GM12878 (cell line): ENCODE data around the gene FBRSL1. TPM values are rescaled to one million over a fixed set of nuclear protein-coding genes. Genes with fewer than 3 reads are reported as not detected.

ENCODE experiments used
- ATAC-seq: fragments of 200-7000 bp; cut with Tn5 transposase; 3 replicates; pipeline ENCODE4 v1.9.1; 2020; ENCODE audit warnings: mild to moderate bottlenecking, moderate library complexity
- BruUV-seq: library from RNA; stranded (reverse); fragments of 400-500 nt; replicated peaks from 2 replicates; lab custom pipeline; 2021; lab: Mats Ljungman, UMichigan
- CTCF ChIA-PET: fragments of 300-600 bp; sonication (Branson Sonifier 250); formaldehyde crosslinking; extraction: SDS; loops from one replicate; lab custom pipeline; 2021; ENCODE audit warnings: inconsistent platforms; lab: Yijun Ruan, JAX
- POLR2A ChIA-PET: fragments of 350-600 bp; formaldehyde crosslinking; extraction: SDS; loops from one replicate; lab custom pipeline; 2021; ENCODE audit warnings: inconsistent platforms; lab: Charles Lee
- RAD21 ChIA-PET: fragments of 300-600 bp; sonication (Branson Sonifier 250); formaldehyde crosslinking; loops from one replicate; lab custom pipeline; 2023; ENCODE audit warnings: antibody characterized with exemption; ENCODE audit not compliant: unreplicated experiment; lab: Charles Lee
- SMC1A ChIA-PET: fragments of 300-600 bp; sonication (Branson Sonifier 250); formaldehyde crosslinking; loops from one replicate; lab custom pipeline; 2023; ENCODE audit not compliant: unreplicated experiment, uncharacterized antibody; lab: Charles Lee
- DNase-seq: peaks from one replicate; pipeline ENCODE4 v3.0.0-alpha.2; 2011; ENCODE audit warnings: low read depth, low spot score
- FAIRE-seq: peaks from 3 replicates; lab custom pipeline; 2011; peaks lifted over from hg19 to GRCh38; lab: Jason Lieb, UNC
- H2AFZ ChIP-seq: 2 replicates; pipeline ENCODE4 v1.6.0; 2011; ENCODE audit warnings: low read depth, low read length, control low read depth; ENCODE audit not compliant: control insufficient read depth
- H3K27ac ChIP-seq: 2 replicates; pipeline ENCODE4 v1.5.1; 2011; ENCODE audit warnings: control low read depth; ENCODE audit not compliant: control insufficient read depth, insufficient read depth
- H3K27me3 ChIP-seq, 2 experiments: replicated peaks in 1 of 2; 2 replicates each; pipeline versions ENCODE4 v1.6.0 to v1.6.1; 2011; ENCODE audit warnings: low read length in 1 of 2; ENCODE audit not compliant: control insufficient read depth in 2 of 2, insufficient read depth in 2 of 2
- H3K36me3 ChIP-seq, 2 experiments: 2 replicates each; pipeline ENCODE4 v1.5.1; 2011; ENCODE audit warnings: low read length in 1 of 2; ENCODE audit not compliant: control insufficient read depth in 2 of 2, insufficient read depth in 2 of 2
- H3K4me1 ChIP-seq: 2 replicates; pipeline ENCODE4 v1.6.1; 2011; ENCODE audit warnings: mild to moderate bottlenecking, low read length, moderate library complexity, mixed read lengths; ENCODE audit not compliant: control insufficient read depth, insufficient read depth
- H3K4me2 ChIP-seq: 2 replicates; pipeline ENCODE4 v1.6.0; 2011; ENCODE audit warnings: control low read depth; ENCODE audit not compliant: control insufficient read depth, insufficient read depth
- H3K4me3 ChIP-seq: fragments of 200-600 bp; sonication (generic); 2 replicates; pipeline ENCODE4 v1.5.1; 2016
- H3K79me2 ChIP-seq: 2 replicates; pipeline ENCODE4 v1.6.0; 2011; ENCODE audit warnings: low read length; ENCODE audit not compliant: control insufficient read depth, insufficient read depth
- H3K9ac ChIP-seq: 2 replicates; pipeline ENCODE4 v1.8.0; 2011; ENCODE audit warnings: low read length, control low read depth, mixed read lengths; ENCODE audit not compliant: control insufficient read depth, insufficient read depth
- H3K9me3 ChIP-seq: replicated peaks from 3 replicates; pipeline ENCODE4 v1.5.1; 2011; ENCODE audit warnings: mild to moderate bottlenecking, low read length; ENCODE audit not compliant: control insufficient read depth, insufficient read depth
- H4K20me1 ChIP-seq: 2 replicates; pipeline ENCODE4 v1.6.0; 2011; ENCODE audit not compliant: control insufficient read depth, insufficient read depth
- ATF7 ChIP-seq: fragments of 450-650 bp; IDR thresholded peaks from 2 replicates; pipeline ENCODE4 v1.6.1; 2016; ENCODE audit warnings: low read depth, mild to moderate bottlenecking
- BACH1 ChIP-seq: fragments of 450-650 bp; IDR thresholded peaks from 2 replicates; pipeline ENCODE4 v1.6.1; 2017; ENCODE audit warnings: mild to moderate bottlenecking, borderline replicate concordance
- CBFB ChIP-seq: IDR thresholded peaks from 2 replicates; pipeline ENCODE4 v1.6.1; 2016; ENCODE audit warnings: antibody characterized with exemption, low read depth
- DPF2 ChIP-seq: fragments of 450-650 bp; IDR thresholded peaks from 2 replicates; pipeline ENCODE4 v1.6.1; 2017; ENCODE audit warnings: mild to moderate bottlenecking
- GATAD2B ChIP-seq: fragments of 450-650 bp; conservative IDR thresholded peaks from 2 replicates; pipeline ENCODE4 v1.6.1; 2017; ENCODE audit warnings: low read depth, mild to moderate bottlenecking, moderate library complexity
- IKZF1 ChIP-seq: fragments of 450-650 bp; conservative IDR thresholded peaks from 2 replicates; pipeline ENCODE4 v1.6.1; 2017; ENCODE audit warnings: antibody characterized with exemption, mild to moderate bottlenecking
- KLF5 ChIP-seq: fragments of 450-650 bp; IDR thresholded peaks from 2 replicates; pipeline ENCODE4 v1.6.1; 2014; ENCODE audit warnings: mild to moderate bottlenecking; ENCODE audit not compliant: partially characterized antibody
- RAD51 ChIP-seq: fragments of 450-650 bp; IDR thresholded peaks from 2 replicates; pipeline ENCODE4 v1.6.1; 2016; ENCODE audit warnings: moderate library complexity, mild to moderate bottlenecking, inconsistent platforms
- RB1 ChIP-seq: fragments of 450-650 bp; formaldehyde crosslinking; IDR thresholded peaks from 2 replicates; pipeline ENCODE4 v1.6.1; 2017; ENCODE audit warnings: mild to moderate bottlenecking, borderline replicate concordance
- RELA ChIP-seq: fragments of 450-650 bp; IDR thresholded peaks from 2 replicates; pipeline ENCODE4 v1.8.0; 2014; ENCODE audit warnings: borderline replicate concordance; ENCODE audit not compliant: partially characterized antibody
- STAT1 ChIP-seq: fragments of 450-650 bp; conservative IDR thresholded peaks from 2 replicates; pipeline ENCODE4 v1.6.1; 2014; ENCODE audit warnings: antibody characterized with exemption, mild to moderate bottlenecking
- YBX1 ChIP-seq: fragments of 450-650 bp; IDR thresholded peaks from 2 replicates; pipeline ENCODE4 v1.6.1; 2016; ENCODE audit warnings: antibody characterized with exemption
- ZBED1 ChIP-seq: IDR thresholded peaks from 2 replicates; pipeline ENCODE4 v1.6.1; 2016; ENCODE audit warnings: borderline replicate concordance
- ZNF207 ChIP-seq: fragments of 450-650 bp; IDR thresholded peaks from 2 replicates; pipeline ENCODE4 v1.6.1; 2014; ENCODE audit warnings: antibody characterized with exemption, mild to moderate bottlenecking, borderline replicate concordance
- ZNF217 ChIP-seq: fragments of 450-650 bp; IDR thresholded peaks from 2 replicates; pipeline ENCODE4 v1.6.1; 2017; ENCODE audit warnings: antibody characterized with exemption, mild to moderate bottlenecking
- ZNF384 ChIP-seq: IDR thresholded peaks from 2 replicates; pipeline ENCODE4 v1.6.1; 2012; ENCODE audit warnings: low read depth, mild to moderate bottlenecking, low read length, improper control_type of control experiment, borderline replicate concordance
- ZNF622 ChIP-seq: fragments of 450-650 bp; IDR thresholded peaks from 2 replicates; pipeline ENCODE4 v1.6.1; 2017; ENCODE audit warnings: mild to moderate bottlenecking, inconsistent platforms
- WGBS: methylation state at CpG from one replicate; pipeline ENCODE4 v1.1.6; 2016; ENCODE audit warnings: low lambda C conversion rate; ENCODE audit not compliant: insufficient replicate concordance, insufficient coverage; ENCODE audit errors: missing lambda C conversion rate; 5-methylcytosine and 5-hydroxymethylcytosine counted together
- in situ Hi-C: fragments of 300-500 bp; cut with MboI; formaldehyde crosslinking; loops from 9 replicates; pipeline ENCODE4 v1.14.3; 2018; ENCODE audit warnings: mixed read lengths
- intact Hi-C: fragments of 100-400 bp; cut with micrococcal nuclease; formaldehyde crosslinking; loops from one replicate; pipeline ENCODE4 v1.14.2; 2022; ENCODE audit not compliant: unreplicated experiment
- polyA plus RNA-seq, 11 experiments: library from polyadenylated mRNA; depleted of rRNA in 4 of 11; unstranded in 6 of 11; stranded (reverse) in 5 of 11; fragments of >200 nt; fragmentation: Nextera tagmentation in 4 of 11; fragmentation: Illumina TruSeq in 1 of 11; extraction: Ambion mirVana in 4 of 11; extraction: Trizol in 1 of 11; gene quantifications; 1 replicate in 1 of 11; 2 replicates in 10 of 11; pipeline versions ENCODE4 v1.2.1 to v1.2.3, GENCODE V29; 2011 to 2016; ENCODE audit warnings: inconsistent platforms in 2 of 11, missing spikeins in 2 of 11, low read depth in 1 of 11
- total RNA-seq, 4 experiments: library from RNA; depleted of rRNA in 3 of 4; stranded (reverse); fragments of >200 nt in 3 of 4; fragmentation: Illumina TruSeq in 1 of 4; extraction: Trizol in 1 of 4; gene quantifications; 2 replicates each; pipeline versions ENCODE4 v1.2.1 to v1.2.3, GENCODE V29; 2013 to 2021
- TF ChIP-seq, protein P1 (sequence below): fragments of 450-650 bp; IDR thresholded peaks from 2 replicates; pipeline ENCODE4 v1.6.1; 2017; ENCODE audit warnings: mild to moderate bottlenecking, moderate library complexity
- TF ChIP-seq, protein P2 (sequence below): fragments of 450-650 bp; IDR thresholded peaks from 2 replicates; pipeline ENCODE4 v1.6.1; 2016; ENCODE audit warnings: mild to moderate bottlenecking, moderate library complexity, borderline replicate concordance

FBRSL1 gene
- total and polyA plus RNA-seq, 10 of the 15 experiments (the other 5 are each of a cell fraction or from before 2014, with no cell fraction given): 0.19 to 55.1 (median 4.1) TPM

- TF ChIP-seq, protein P1, sequence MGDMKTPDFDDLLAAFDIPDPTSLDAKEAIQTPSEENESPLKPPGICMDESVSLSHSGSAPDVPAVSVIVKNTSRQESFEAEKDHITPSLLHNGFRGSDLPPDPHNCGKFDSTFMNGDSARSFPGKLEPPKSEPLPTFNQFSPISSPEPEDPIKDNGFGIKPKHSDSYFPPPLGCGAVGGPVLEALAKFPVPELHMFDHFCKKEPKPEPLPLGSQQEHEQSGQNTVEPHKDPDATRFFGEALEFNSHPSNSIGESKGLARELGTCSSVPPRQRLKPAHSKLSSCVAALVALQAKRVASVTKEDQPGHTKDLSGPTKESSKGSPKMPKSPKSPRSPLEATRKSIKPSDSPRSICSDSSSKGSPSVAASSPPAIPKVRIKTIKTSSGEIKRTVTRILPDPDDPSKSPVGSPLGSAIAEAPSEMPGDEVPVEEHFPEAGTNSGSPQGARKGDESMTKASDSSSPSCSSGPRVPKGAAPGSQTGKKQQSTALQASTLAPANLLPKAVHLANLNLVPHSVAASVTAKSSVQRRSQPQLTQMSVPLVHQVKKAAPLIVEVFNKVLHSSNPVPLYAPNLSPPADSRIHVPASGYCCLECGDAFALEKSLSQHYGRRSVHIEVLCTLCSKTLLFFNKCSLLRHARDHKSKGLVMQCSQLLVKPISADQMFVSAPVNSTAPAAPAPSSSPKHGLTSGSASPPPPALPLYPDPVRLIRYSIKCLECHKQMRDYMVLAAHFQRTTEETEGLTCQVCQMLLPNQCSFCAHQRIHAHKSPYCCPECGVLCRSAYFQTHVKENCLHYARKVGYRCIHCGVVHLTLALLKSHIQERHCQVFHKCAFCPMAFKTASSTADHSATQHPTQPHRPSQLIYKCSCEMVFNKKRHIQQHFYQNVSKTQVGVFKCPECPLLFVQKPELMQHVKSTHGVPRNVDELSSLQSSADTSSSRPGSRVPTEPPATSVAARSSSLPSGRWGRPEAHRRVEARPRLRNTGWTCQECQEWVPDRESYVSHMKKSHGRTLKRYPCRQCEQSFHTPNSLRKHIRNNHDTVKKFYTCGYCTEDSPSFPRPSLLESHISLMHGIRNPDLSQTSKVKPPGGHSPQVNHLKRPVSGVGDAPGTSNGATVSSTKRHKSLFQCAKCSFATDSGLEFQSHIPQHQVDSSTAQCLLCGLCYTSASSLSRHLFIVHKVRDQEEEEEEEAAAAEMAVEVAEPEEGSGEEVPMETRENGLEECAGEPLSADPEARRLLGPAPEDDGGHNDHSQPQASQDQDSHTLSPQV: no peak
- TF ChIP-seq YBX1 (no peak), ZNF207 (no peak), KLF5 (no peak), CBFB (no peak), DPF2 (no peak), IKZF1 (no peak), RB1 (no peak), ATF7 (no peak), STAT1 (no peak), ZNF622 (no peak), BACH1 (no peak), ZBED1 (no peak), ZNF384 (no peak), RAD51 (no peak), GATAD2B (no peak), RELA (no peak), ZNF217 (no peak)
- TF ChIP-seq, protein P2, sequence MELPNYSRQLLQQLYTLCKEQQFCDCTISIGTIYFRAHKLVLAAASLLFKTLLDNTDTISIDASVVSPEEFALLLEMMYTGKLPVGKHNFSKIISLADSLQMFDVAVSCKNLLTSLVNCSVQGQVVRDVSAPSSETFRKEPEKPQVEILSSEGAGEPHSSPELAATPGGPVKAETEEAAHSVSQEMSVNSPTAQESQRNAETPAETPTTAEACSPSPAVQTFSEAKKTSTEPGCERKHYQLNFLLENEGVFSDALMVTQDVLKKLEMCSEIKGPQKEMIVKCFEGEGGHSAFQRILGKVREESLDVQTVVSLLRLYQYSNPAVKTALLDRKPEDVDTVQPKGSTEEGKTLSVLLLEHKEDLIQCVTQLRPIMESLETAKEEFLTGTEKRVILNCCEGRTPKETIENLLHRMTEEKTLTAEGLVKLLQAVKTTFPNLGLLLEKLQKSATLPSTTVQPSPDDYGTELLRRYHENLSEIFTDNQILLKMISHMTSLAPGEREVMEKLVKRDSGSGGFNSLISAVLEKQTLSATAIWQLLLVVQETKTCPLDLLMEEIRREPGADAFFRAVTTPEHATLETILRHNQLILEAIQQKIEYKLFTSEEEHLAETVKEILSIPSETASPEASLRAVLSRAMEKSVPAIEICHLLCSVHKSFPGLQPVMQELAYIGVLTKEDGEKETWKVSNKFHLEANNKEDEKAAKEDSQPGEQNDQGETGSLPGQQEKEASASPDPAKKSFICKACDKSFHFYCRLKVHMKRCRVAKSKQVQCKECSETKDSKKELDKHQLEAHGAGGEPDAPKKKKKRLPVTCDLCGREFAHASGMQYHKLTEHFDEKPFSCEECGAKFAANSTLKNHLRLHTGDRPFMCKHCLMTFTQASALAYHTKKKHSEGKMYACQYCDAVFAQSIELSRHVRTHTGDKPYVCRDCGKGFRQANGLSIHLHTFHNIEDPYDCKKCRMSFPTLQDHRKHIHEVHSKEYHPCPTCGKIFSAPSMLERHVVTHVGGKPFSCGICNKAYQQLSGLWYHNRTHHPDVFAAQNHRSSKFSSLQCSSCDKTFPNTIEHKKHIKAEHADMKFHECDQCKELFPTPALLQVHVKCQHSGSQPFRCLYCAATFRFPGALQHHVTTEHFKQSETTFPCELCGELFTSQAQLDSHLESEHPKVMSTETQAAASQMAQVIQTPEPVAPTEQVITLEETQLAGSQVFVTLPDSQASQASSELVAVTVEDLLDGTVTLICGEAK: no peak
- RAD21 ChIA-PET: no interaction called here
- H3K4me2 ChIP-seq: no peak overlapping the region
- SMC1A ChIA-PET: no interaction called here
- in situ Hi-C loops (no loop called here), intact Hi-C loops (no loop called here)
- no peak overlapping the region for H3K27ac ChIP-seq
- H4K20me1 ChIP-seq: no peaks in the 10 kb centered on the region
- CTCF ChIA-PET: no interaction called here
- H3K4me3 ChIP-seq: no peak overlapping the region
- BruUV-seq: no TSS peak
- H3K9ac ChIP-seq: no peak overlapping the region
- H2AFZ ChIP-seq: no peak overlapping the region
- WGBS: 66% methylated on average over 14 of the region's 14 CpGs
- H3K27me3 ChIP-seq: no peaks in the 10 kb centered on the region
- peaks cover 8% of the 10 kb centered on the region for H3K4me1 ChIP-seq
- H3K36me3 ChIP-seq: no peaks in the 10 kb centered on the region
- no peaks in the 10 kb centered on the region for H3K79me2 ChIP-seq
- no peaks in the 10 kb centered on the region for H3K9me3 ChIP-seq
- no peak for DNase-seq
- POLR2A ChIA-PET: no interaction called here
- no peak for ATAC-seq
- FAIRE-seq: no peak
Measured at GRCh38 chr12:132480623-132481132, 9.3 kb upstream of the FBRSL1 start.
